Hepatic stellate cell (primary cell): ENCODE results near the gene DYNLT2.
A peak's percentile ranks its signal among the peaks of the same experiment; 100 is the strongest.

Experiments used
- DNase-seq: peaks from one replicate; pipeline ENCODE4 v3.0.0; 2011; ENCODE audit warnings: low spot score

Gene DYNLT2

GRCh38 chr6:169738204-169738975 lies 13.0 kb downstream of the DYNLT2 start:
- no peak for DNase-seq

DNA sequence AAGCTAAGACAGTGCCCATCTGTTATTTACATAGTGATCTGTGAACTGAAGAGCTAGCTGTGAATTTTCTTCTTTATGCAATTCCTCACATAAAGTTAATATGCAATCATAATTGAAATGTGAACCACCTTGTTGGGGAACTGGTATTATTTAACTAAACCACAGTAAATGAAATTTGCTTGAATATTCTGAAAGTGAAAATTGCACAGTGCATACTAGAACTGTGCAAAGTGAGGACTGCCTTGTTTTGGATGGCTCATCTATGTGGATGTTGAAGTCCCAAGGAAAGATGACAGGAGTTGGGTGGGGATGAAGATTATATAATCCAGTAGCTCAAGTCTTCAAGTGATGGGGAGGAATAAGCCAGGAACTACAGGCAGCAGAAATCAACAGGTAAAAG lies 21.4 kb downstream of the DYNLT2 start:
- no peak for DNase-seq

DNA sequence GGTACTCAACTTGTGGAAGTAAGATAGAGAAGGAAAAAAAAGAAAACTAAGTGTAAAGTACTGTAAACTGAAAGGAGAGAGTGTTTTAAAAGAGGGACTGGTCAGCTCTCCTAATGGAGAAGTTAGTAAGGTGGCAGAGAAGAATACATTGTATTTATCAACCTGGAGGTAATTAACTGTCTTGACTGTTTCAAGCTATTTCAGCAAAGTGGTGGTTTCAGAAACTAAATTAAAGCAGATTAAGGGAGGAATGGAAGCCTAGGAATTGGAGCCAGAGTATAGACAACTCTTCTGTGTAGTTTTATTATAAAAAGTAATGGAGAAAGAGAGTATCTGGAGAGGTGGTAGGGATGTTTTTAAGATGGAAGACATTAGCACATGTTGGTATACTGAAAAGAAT lies 24.4 kb downstream of the DYNLT2 start:
- DNase-seq: no peak

GRCh38 chr6:169726049-169726400 lies 25.3 kb downstream of the DYNLT2 start:
- no peak for DNase-seq

- DNase-seq: peak; percentile 44
Measured at GRCh38 chr6:169725125-169726048, 26.0 kb downstream of the DYNLT2 start.

- peak; percentile 38 for DNase-seq
Measured at GRCh38 chr6:169724494-169725124, 26.8 kb downstream of the DYNLT2 start, which contains the start of gene PHF10. Gene PHF10 (minus strand): TSS chr6:169724500. CDS start chr6:169723931, 569 bp downstream.

DNA sequence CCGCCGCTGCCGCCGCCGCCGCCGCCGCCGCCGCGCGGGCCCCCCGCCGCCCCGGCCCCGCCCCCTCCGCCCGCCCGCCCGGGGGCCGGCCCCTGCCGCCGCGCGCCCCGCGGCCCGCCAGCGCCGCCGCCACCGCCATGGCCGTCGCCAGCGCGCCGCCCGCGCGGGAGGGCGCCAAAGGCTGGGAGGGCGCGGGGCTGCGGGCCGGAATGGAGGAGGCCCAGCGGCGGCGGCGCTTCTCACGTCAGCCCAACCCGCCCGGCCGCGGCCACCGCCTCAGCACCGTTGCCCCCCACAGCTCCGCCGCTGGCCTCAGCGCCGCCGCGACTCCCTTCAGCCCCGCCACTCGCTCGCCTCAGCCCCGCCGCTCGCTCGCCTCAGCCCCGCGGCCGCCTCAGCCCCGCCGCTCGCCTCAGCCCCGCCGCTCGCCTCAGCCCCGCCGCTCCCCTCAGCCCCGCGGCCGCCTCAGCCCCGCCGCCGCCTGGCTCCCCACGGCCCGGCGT lies 27.3 kb downstream of the DYNLT2 start:
- DNase-seq: peak; percentile 37

DNA sequence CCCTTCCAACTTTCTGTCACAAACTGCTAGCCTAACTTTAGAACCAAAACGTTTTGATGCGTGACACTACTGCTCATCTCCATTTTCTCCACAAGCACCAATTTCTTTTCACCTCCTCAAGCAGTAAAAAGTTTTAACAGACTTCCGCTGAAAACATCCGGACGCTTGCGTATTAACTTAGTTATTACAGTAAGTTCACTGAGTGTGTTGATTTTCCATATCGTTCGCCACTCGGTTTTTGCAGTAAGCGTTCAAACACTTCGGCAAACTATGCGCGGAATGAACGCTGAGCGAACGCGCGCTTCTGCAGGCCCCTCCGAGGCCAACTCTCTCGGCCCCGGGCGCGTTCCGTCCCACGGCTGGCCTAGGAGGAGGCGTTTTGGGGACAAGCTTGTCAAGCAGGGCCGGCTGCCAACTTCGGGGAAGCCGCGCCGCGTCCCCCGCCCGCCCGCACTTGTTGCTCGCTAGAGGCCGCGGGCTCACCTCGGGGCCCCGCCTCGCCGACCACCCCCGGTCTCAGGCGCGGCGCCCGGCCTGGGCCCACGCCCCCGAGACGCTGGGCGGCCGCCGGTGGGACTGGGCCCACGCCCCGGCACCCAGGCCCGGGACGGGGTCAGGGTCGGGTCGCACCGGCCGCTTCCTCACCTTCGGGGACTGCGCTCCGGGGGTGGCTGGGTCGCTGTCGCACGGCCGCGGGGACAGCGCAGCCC lies 28.0 kb downstream of the DYNLT2 start:
- peak; percentile 54 for DNase-seq

DNA sequence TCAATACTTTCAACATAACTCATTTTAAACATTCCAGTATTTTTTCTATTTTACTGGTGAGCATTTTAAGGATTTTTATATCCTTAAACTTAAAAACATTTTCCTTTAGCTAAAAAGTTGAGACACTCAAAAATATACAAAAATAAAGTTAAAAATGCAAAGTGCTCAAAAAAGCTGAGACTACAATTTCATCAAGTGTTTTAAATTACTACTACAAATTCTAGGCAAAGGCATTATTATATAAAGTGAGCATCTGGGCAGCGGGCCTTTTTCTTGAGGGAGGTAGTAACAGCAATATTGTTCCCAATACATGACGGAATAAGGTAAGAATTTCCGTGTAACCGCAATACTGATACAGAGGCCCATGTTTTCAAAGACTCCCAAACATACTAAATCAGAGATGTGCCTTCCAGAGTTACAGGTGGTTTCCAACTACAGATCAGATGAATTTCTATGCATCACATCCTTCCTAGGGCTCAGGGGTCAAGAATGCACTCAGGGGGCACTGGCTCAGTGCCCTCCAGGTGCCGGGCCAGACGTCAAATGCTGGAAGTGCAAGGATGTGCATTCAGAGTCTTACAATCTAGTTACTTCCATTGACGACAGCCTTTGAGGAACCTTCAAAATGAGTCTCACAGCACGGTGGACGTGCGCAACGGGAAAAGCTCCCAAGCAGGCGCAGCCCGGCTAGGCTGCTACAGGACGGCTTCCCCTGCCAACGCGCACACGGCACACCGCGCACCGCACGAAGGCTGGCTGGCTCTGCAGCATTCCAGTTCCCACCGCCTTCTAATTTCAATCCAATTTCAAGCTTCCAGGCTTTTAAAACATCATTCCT lies 28.8 kb downstream of the DYNLT2 start:
- DNase-seq: peak; percentile 46

DNA sequence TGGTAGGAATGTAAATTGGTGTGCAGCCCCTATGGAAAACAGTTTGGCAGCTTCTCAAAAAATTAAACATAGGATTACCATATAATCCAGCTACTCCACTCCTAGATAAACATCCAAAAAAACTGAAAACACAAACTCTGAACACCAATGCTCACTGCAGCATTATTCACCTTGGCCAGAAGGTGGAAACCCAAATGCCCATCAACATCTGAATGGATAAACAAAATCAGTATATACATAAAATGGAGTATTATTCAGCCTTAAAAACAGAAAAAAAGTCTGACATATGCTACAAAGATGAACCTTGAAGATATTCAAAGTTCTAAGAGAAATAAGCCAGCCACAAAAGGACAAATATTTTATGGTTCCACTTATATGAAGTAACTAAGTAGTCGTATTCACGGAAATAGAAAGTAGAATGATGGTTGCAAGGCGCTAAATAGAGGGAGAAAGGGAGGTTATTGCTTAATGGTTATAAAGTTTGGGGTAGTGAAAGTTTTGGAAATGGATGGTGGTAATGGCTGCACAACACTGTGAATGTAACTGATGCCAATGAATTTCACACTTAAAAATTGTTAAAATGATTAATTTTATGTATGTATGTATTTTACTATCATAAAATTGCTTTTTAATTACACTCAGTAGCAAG lies 31.0 kb downstream of the DYNLT2 start:
- DNase-seq: no peak

DNA sequence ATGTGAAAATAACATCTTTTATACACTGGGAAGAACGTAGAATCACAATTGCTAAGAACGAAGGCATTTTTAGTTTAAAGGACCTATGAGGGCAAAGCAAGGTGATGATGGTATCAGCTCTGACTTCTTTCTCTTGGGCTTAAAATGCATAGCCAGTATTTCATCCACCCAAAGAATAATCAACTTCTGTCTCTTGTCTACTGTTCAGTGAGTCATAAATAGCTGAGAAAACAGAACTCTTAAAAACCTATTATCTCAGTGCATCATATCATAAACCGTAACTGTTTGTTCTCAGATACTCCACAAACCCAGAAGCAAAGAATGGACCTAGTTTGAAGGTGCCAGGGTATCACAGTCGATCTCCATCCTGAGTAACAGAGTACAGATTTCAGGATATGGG lies 32.3 kb downstream of the DYNLT2 start:
- no peak for DNase-seq

DNA sequence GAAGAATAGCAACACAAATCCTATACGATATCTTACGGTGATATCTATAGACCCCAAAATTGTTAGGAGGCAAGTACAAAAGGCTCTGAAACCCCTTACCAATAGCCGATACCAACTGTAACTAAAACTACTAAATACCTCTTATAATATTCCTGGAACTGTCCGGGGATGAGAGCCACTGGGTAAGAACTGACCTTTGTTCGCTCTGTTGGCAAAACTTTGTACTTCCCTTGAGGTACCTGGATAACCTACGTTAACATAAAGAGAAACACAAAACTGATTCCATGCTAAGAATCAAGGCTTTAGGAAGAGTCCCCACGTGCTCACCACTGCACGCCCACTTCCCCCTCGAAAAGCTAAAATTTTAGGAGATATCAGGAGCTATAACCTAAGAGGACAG lies 36.8 kb downstream of the DYNLT2 start:
- DNase-seq: no peak

DNA sequence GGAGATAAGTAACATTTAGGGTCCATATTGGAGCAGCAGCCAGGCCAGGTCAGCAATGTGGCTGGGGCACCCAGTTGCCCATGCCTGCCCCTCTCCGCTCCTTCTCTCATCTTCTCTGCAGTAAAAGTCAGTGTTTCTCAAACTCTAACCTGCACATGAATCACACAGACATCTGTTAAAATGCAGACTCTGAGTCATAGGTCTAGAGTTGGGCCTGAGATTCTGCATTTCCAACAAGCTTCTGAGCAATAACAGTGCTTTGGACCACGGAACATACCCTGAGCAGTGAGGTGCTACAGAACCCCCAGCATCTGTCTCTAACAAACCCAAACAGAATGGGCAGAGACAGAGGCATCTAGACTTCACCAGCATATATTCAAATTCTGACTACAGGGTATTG lies 37.2 kb downstream of the DYNLT2 start:
- no peak for DNase-seq

GRCh38 chr6:169710009-169710408 lies 41.4 kb downstream of the DYNLT2 start:
- no peak for DNase-seq

- no peak for DNase-seq
Measured at GRCh38 chr6:169709293-169709692, 42.1 kb downstream of the DYNLT2 start.

DNA sequence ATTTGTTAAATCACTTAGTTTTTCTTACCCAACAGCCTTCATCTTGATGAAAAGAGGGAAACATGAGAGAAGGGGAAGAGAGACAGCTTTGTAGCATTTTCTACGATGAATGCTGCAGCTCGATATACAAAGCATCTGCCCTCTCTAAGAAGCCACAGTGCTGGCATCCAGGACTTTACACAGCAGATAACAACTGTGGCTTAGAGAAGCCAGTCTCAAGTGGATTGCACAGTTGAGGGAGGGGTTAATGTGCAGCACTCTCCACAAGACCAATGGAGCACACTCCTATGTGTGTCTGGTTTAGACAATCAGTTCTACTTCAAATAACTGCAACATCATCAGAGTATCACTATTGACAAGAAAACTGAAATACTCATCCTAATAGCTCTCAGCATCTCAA lies 43.6 kb downstream of the DYNLT2 start:
- DNase-seq: no peak

DNA sequence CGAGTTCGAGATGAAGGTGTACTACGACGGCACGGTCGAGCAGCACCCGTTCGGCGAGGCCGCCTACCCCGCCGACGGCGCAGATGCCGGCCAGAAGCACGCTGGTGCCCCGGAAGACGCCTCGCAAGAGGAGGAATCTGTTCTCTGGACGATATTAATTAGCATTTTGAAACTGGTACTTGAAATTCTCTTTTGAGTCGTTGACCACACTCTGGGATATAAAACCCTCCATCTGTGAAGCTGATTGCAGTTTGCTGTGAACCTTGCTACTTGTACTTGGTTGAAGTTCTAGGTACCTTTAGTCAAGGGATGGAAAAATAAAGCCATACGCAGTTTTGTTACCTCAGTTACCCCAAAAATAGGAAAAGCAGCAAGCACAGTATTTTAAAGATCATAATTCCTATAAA lies 48.5 kb downstream of the DYNLT2 start:
- no peak for DNase-seq

GRCh38 chr6:169701954-169702839 lies 49.2 kb downstream of the DYNLT2 start, which contains the start of the genes C6orf120 and WDR27:
Gene C6orf120 (plus strand): TSS chr6:169702126. CDS start chr6:169702460, 334 bp downstream.
Gene WDR27 (minus strand): TSS chr6:169702029. CDS start chr6:169689005, 13,024 bp downstream.
- peak; percentile 95 for DNase-seq

- peak; percentile 22 for DNase-seq
Measured at GRCh38 chr6:169701311-169701953, 49.9 kb downstream of the DYNLT2 start.
